ENCODE measurements around the gene LRRC1.

GRCh38 chr6:53828215-53828614 lies 33.4 kb downstream of the LRRC1 start:
- TF ChIP-seq CTCF (IDR thresholded peaks at IDR 0.05) (no peak), POLR2A (IDR thresholded peaks at IDR 0.05) (no peak)
